HEK293 (cell line): ENCODE data around the gene SLC7A1.

Experiments used
- CTCF ChIA-PET: fragments of 350-600 bp; formaldehyde crosslinking; extraction: SDS; loops from one replicate; lab custom pipeline; 2021; ENCODE audit warnings: antibody characterized with exemption; lab: Yijun Ruan, JAX
- POLR2A ChIA-PET: fragments of 300-600 bp; formaldehyde crosslinking; extraction: SDS; loops from one replicate; lab custom pipeline; 2020; ENCODE audit warnings: antibody characterized with exemption, inconsistent platforms; lab: Yijun Ruan, JAX
- H3K27ac ChIP-seq: fragments of 200-500 bp; sonication (Bioruptor generic); 2 replicates; pipeline ENCODE4 v1.5.1; 2014; ENCODE audit warnings: low read depth, low read length, control low read depth, inconsistent platforms; ENCODE audit errors: extremely low read depth
- H3K36me3 ChIP-seq, 2 experiments: fragments of 200-500 bp in 1 of 2; sonication (Bioruptor generic) in 1 of 2; 1 replicate in 1 of 2; 2 replicates in 1 of 2; pipeline ENCODE4 v1.5.1; 2014 to 2017; ENCODE audit warnings: inconsistent platforms in 2 of 2, low read length in 2 of 2; ENCODE audit not compliant: control insufficient read depth in 2 of 2, insufficient read depth in 1 of 2
- H3K4me1 ChIP-seq: fragments of 200-500 bp; sonication (Bioruptor generic); 2 replicates; pipeline ENCODE4 v1.5.1; 2014; ENCODE audit warnings: mild to moderate bottlenecking, low read length, inconsistent platforms; ENCODE audit not compliant: control insufficient read depth, insufficient read depth
- H3K4me3 ChIP-seq: 2 replicates; pipeline ENCODE4 v1.5.1; 2011; ENCODE audit warnings: low read depth, mild to moderate bottlenecking, control low read depth, low read length, moderate library complexity
- H3K9me3 ChIP-seq: fragments of 200-500 bp; sonication (Bioruptor generic); 2 replicates; pipeline ENCODE4 v1.5.1; 2014; ENCODE audit warnings: low read depth, low read length, inconsistent platforms; ENCODE audit not compliant: control insufficient read depth, insufficient read depth
- ATF2 ChIP-seq: fragments of 450-650 bp; formaldehyde crosslinking; IDR thresholded peaks from 2 replicates; pipeline ENCODE4 v1.5.1; 2016; ENCODE audit warnings: missing biosample characterization, missing genetic modification characterization, low read depth
- EGR2 ChIP-seq: fragments of 450-650 bp; formaldehyde crosslinking; IDR thresholded peaks from 2 replicates; pipeline ENCODE4 v1.5.1; 2016; ENCODE audit warnings: low read depth, missing biosample characterization, missing genetic modification characterization
- FEZF1 ChIP-seq: fragments of 450-650 bp; formaldehyde crosslinking; IDR thresholded peaks from 2 replicates; pipeline ENCODE4 v1.5.1; 2016; ENCODE audit warnings: missing biosample characterization, missing genetic modification characterization
- GLIS1 ChIP-seq: fragments of 450-650 bp; formaldehyde crosslinking; IDR thresholded peaks from 2 replicates; pipeline ENCODE4 v1.5.1; 2016; ENCODE audit warnings: missing biosample characterization, missing genetic modification characterization
- HOXC10 ChIP-seq: sonication (generic); formaldehyde crosslinking; IDR thresholded peaks from 2 replicates; pipeline ENCODE4 v1.8.1; 2023; ENCODE audit warnings: mild to moderate bottlenecking, missing genetic modification reagents
- KLF8 ChIP-seq: fragments of 450-650 bp; formaldehyde crosslinking; IDR thresholded peaks from 2 replicates; pipeline ENCODE4 v1.5.1; 2016; ENCODE audit warnings: missing biosample characterization, missing genetic modification characterization
- SCRT1 ChIP-seq: fragments of 450-650 bp; formaldehyde crosslinking; IDR thresholded peaks from 2 replicates; pipeline ENCODE4 v1.5.1; 2016; ENCODE audit warnings: missing biosample characterization, missing genetic modification characterization, borderline replicate concordance
- TCF7L2 ChIP-seq: IDR thresholded peaks from 2 replicates; pipeline ENCODE4 v1.6.1; 2011; ENCODE audit warnings: low read depth, mild to moderate bottlenecking, inconsistent platforms, low read length, moderate library complexity, borderline replicate concordance
- TRIM28 ChIP-seq: IDR thresholded peaks from 2 replicates; pipeline ENCODE4 v1.6.1; 2011; ENCODE audit warnings: low read length, control low read depth, borderline replicate concordance
- WT1 ChIP-seq: fragments of 450-650 bp; formaldehyde crosslinking; IDR thresholded peaks from 2 replicates; pipeline ENCODE4 v1.5.1; 2016; ENCODE audit warnings: missing biosample characterization, missing genetic modification characterization
- YY2 ChIP-seq: fragments of 450-650 bp; formaldehyde crosslinking; IDR thresholded peaks from 2 replicates; pipeline ENCODE4 v1.5.1; 2016; ENCODE audit warnings: missing biosample characterization, missing genetic modification characterization
- ZNF132 ChIP-seq: fragments of 450-650 bp; formaldehyde crosslinking; IDR thresholded peaks from 2 replicates; pipeline ENCODE4 v1.5.1; 2017; ENCODE audit warnings: missing biosample characterization, missing genetic modification characterization, borderline replicate concordance
- ZNF169 ChIP-seq: fragments of 450-650 bp; formaldehyde crosslinking; IDR thresholded peaks from 2 replicates; pipeline ENCODE4 v1.5.1; 2016; ENCODE audit warnings: missing biosample characterization, missing genetic modification characterization
- ZNF23 ChIP-seq: fragments of 450-650 bp; formaldehyde crosslinking; IDR thresholded peaks from 2 replicates; pipeline ENCODE4 v1.5.1; 2016; ENCODE audit warnings: missing biosample characterization, missing genetic modification characterization, borderline replicate concordance
- ZNF239 ChIP-seq: fragments of 450-650 bp; formaldehyde crosslinking; IDR thresholded peaks from 2 replicates; pipeline ENCODE4 v1.5.1; 2016; ENCODE audit warnings: missing biosample characterization, missing genetic modification characterization
- ZNF292 ChIP-seq: fragments of 450-650 bp; formaldehyde crosslinking; IDR thresholded peaks from 2 replicates; pipeline ENCODE4 v1.5.1; 2016; ENCODE audit warnings: low read depth, missing biosample characterization, missing genetic modification characterization, borderline replicate concordance
- ZNF654 ChIP-seq: fragments of 450-650 bp; formaldehyde crosslinking; IDR thresholded peaks from 2 replicates; pipeline ENCODE4 v1.5.1; 2016; ENCODE audit warnings: low read depth, missing biosample characterization, missing genetic modification characterization
- ZNF701 ChIP-seq: fragments of 450-650 bp; formaldehyde crosslinking; IDR thresholded peaks from 2 replicates; pipeline ENCODE4 v1.5.1; 2016; ENCODE audit warnings: missing biosample characterization, missing genetic modification characterization
- ZNF76 ChIP-seq: fragments of 450-650 bp; formaldehyde crosslinking; IDR thresholded peaks from 2 replicates; pipeline ENCODE4; 2016; ENCODE audit warnings: low read depth, missing biosample characterization, missing genetic modification characterization, borderline replicate concordance
- ZNF776 ChIP-seq: fragments of 450-650 bp; formaldehyde crosslinking; IDR thresholded peaks from 2 replicates; pipeline ENCODE4 v1.5.0; 2017; ENCODE audit warnings: missing biosample characterization, missing genetic modification characterization, borderline replicate concordance
- ZNF777 ChIP-seq: fragments of 450-650 bp; formaldehyde crosslinking; IDR thresholded peaks from 2 replicates; pipeline ENCODE4 v1.5.1; 2017; ENCODE audit warnings: missing biosample characterization, missing genetic modification characterization, borderline replicate concordance
- ZNF785 ChIP-seq: fragments of 450-650 bp; formaldehyde crosslinking; IDR thresholded peaks from 2 replicates; pipeline ENCODE4 v1.5.1; 2016; ENCODE audit warnings: missing biosample characterization, missing genetic modification characterization
- ZNF843 ChIP-seq: fragments of 450-650 bp; formaldehyde crosslinking; IDR thresholded peaks from 2 replicates; pipeline ENCODE4 v1.5.1; 2016; ENCODE audit warnings: missing biosample characterization, missing genetic modification characterization
- ZSCAN16 ChIP-seq: fragments of 450-650 bp; formaldehyde crosslinking; IDR thresholded peaks from 2 replicates; pipeline ENCODE4 v1.5.1; 2016; ENCODE audit warnings: missing biosample characterization, missing genetic modification characterization
- ZSCAN23 ChIP-seq: fragments of 450-650 bp; formaldehyde crosslinking; IDR thresholded peaks from 2 replicates; pipeline ENCODE4 v1.5.1; 2016; ENCODE audit warnings: missing biosample characterization, missing genetic modification characterization
- ZSCAN30 ChIP-seq: fragments of 450-650 bp; IDR thresholded peaks from 2 replicates; pipeline ENCODE4 v1.5.1; 2018; ENCODE audit warnings: missing biosample characterization, mild to moderate bottlenecking, missing genetic modification characterization, moderate library complexity
- ZSCAN4 ChIP-seq: fragments of 450-650 bp; formaldehyde crosslinking; IDR thresholded peaks from 2 replicates; pipeline ENCODE4 v1.5.1; 2017; ENCODE audit warnings: missing biosample characterization, missing genetic modification characterization

Gene SLC7A1

GRCh38 chr13:29513981-29514719, 81.3 kb downstream of the SLC7A1 start:
- Histone ChIP-seq H3K4me1 (no peaks in the 10 kb centered on the region), H3K27ac (no peak overlapping the region), H3K36me3 (peaks cover 0 to 78% of the 10 kb centered on the region in 2 experiments; a peak in 1 of 3 replicates), H3K9me3 (no peaks in the 10 kb centered on the region), H3K4me3 (no peak overlapping the region)
- no peak for TF ChIP-seq ATF2 (tag by site-specific recombination)
- TF ChIP-seq ZNF654 (tag by site-specific recombination): no peak
- no peak for TF ChIP-seq EGR2
- TF ChIP-seq ZNF169 (tag by site-specific recombination): no peak
- no peak for TF ChIP-seq GLIS1 (tag by site-specific recombination)
- TF ChIP-seq ZNF76: no peak
- TF ChIP-seq ZNF785 (tag by site-specific recombination): no peak
- TF ChIP-seq WT1 (tag by site-specific recombination): no peak
- no peak for TF ChIP-seq ZNF843
- TF ChIP-seq KLF8: no peak
- ChIA-PET CTCF (no interaction called here), POLR2A (no interaction called here)

GRCh38 chr13:29513002-29513980, 82.2 kb downstream of the SLC7A1 start:
- H3K9me3 ChIP-seq: no peaks in the 10 kb centered on the region
- H3K4me1 ChIP-seq: no peaks in the 10 kb centered on the region
- H3K27ac ChIP-seq: no peak overlapping the region
- TF ChIP-seq HOXC10 (CRISPR knock-in tag): no peak
- TF ChIP-seq ZNF701 (tag by site-specific recombination): no peak
- TF ChIP-seq EGR2: 0 out of 2 replicates have a peak, but pooled peaks have one; percentile 8
- peaks cover 0 to 71% of the 10 kb centered on the region in 2 experiments; a peak in 1 of 3 replicates for H3K36me3 ChIP-seq
- no peak overlapping the region for H3K4me3 ChIP-seq
- POLR2A ChIA-PET: no interaction called here
- CTCF ChIA-PET: interaction anchor here (1.2 kb wide), 1 partner anchor 194 kb away, joined by 3 read pairs; no protein-coding TSS in a partner anchor

GRCh38 chr13:29511980-29512379, 83.5 kb downstream of the SLC7A1 start:
- H3K27ac ChIP-seq: no peak overlapping the region
- CTCF ChIA-PET: interaction anchor here (1.2 kb wide), 1 partner anchor 195 kb away, joined by 3 read pairs; no protein-coding TSS in a partner anchor
- no peaks in the 10 kb centered on the region for H3K4me1 ChIP-seq
- POLR2A ChIA-PET: no interaction called here
- H3K36me3 ChIP-seq: peaks cover 0 to 58% of the 10 kb centered on the region in 2 experiments; a peak in 1 of 3 replicates
- no peaks in the 10 kb centered on the region for H3K9me3 ChIP-seq
- H3K4me3 ChIP-seq: no peak overlapping the region
- no peak for TF ChIP-seq SCRT1 (tag by site-specific recombination)
- TF ChIP-seq ZSCAN16: no peak
- TF ChIP-seq ZNF292 (tag by site-specific recombination): no peak
- no peak for TF ChIP-seq ZNF23
- TF ChIP-seq TRIM28: no peak
- no peak for TF ChIP-seq ZSCAN23 (tag by site-specific recombination)
- TF ChIP-seq YY2: no peak
- no peak for TF ChIP-seq ZNF776
- no peak for TF ChIP-seq FEZF1 (tag by site-specific recombination)
- TF ChIP-seq ZSCAN4: no peak
- no peak for TF ChIP-seq ZSCAN30 (tag by site-specific recombination)
- TF ChIP-seq TCF7L2: no peak
- TF ChIP-seq ZNF132 (tag by site-specific recombination): no peak
- no peak for TF ChIP-seq ZNF239 (tag by site-specific recombination)
- no peak for TF ChIP-seq ZNF777 (tag by site-specific recombination)
